Activated CD8-positive, alpha-beta T cell treated with anti-CD3 and anti-CD28 coated beads for 36 hours (primary cell): ENCODE results near the gene EPS8. TPM values are rescaled to one million over a fixed set of nuclear protein-coding genes. Genes with fewer than 3 reads are reported as not detected.

Experiments
- ATAC-seq: fragments of 200-7000 bp; cut with Tn5 transposase; one replicate; pipeline ENCODE4 v1.10.0; 2021; ENCODE audit warnings: mild to moderate bottlenecking, moderate library complexity
- CTCF ChIA-PET: fragments of 350-600 bp; sonication (Branson Sonifier 250); formaldehyde crosslinking; loops from one replicate; lab custom pipeline; 2021; ENCODE audit warnings: antibody characterized with exemption; lab: Charles Lee
- POLR2A ChIA-PET: fragments of 350-600 bp; sonication (Branson Sonifier 250); formaldehyde crosslinking; loops from one replicate; lab custom pipeline; 2021; ENCODE audit warnings: antibody characterized with exemption; lab: Charles Lee
- DNase-seq: peaks from one replicate; pipeline ENCODE4 v3.0.0-alpha.2; 2020
- H3K27ac Mint-ChIP-seq: one replicate; pipeline ENCODE4 v1.8.0; 2021; ENCODE audit warnings: mild to moderate bottlenecking, mixed read lengths
- H3K27me3 Mint-ChIP-seq: one replicate; pipeline ENCODE4 v1.8.0; 2021; ENCODE audit warnings: mixed read lengths
- H3K36me3 Mint-ChIP-seq: one replicate; pipeline ENCODE4 v1.8.0; 2021; ENCODE audit warnings: low read depth, mixed read lengths
- H3K4me1 Mint-ChIP-seq: one replicate; pipeline ENCODE4 v1.8.0; 2021; ENCODE audit warnings: low read depth, mixed read lengths
- H3K4me3 Mint-ChIP-seq: one replicate; pipeline ENCODE4 v1.8.0; 2021; ENCODE audit warnings: mild to moderate bottlenecking, moderate library complexity, mixed read lengths
- H3K9me3 Mint-ChIP-seq: one replicate; pipeline ENCODE4 v1.8.0; 2021; ENCODE audit warnings: mixed read lengths
- CTCF ChIP-seq: fragments of 200-600 bp; IDR thresholded peaks from one replicate; pipeline ENCODE4 v1.8.0; 2022; ENCODE audit warnings: antibody characterized with exemption, mild to moderate bottlenecking
- intact Hi-C: fragments of 100-400 bp; cut with micrococcal nuclease; formaldehyde crosslinking; loops from one replicate; pipeline ENCODE4 v1.10.0; 2022
- total RNA-seq, 2 experiments: library from RNA; stranded (reverse); gene quantifications; one replicate each; pipeline ENCODE4 v1.2.3, GENCODE V29; 2021

Gene EPS8
- 1 to 10 TPM; 1.8 to 2.3 TPM for total RNA-seq

- Mint-ChIP-seq H3K27ac (peak within 1 kb of the TSS; percentile 25), H3K9me3 (no peaks in the 10 kb centered on the region), H3K27me3 (peaks cover 36% of the 10 kb centered on the region), H3K36me3 (no peaks in the 10 kb centered on the region), H3K4me1 (peaks cover 16% of the 10 kb centered on the region), H3K4me3 (peak within 1 kb of the TSS; percentile 77)
- ChIA-PET CTCF (interaction anchor here (0.6 to 2.7 kb wide), 9 partner anchors 9 to 252 kb away, joined by 3 to 12 read pairs (median 4); no protein-coding TSS in a partner anchor), POLR2A (interaction anchor here (0.7 to 1.5 kb wide), 5 partner anchors 9 to 215 kb away, joined by 3 to 4 read pairs (median 3); partner anchors contain the start of gene STRAP)
- ATAC-seq (peak; percentile 97), DNase-seq (peak; percentile 87)
- no peak for TF ChIP-seq CTCF
- intact Hi-C loops = loop anchor here (5.0 kb wide), 1 partner anchor 197 kb away; no protein-coding TSS in a partner anchor
Observed at GRCh38 chr12:15789220-15790171, at the start of gene EPS8. EPS8 (minus strand) TSS chr12:15789388; CDS start chr12:15682951, 106,437 bp downstream.

GRCh38 chr12:15837141-15837790 lies 48.1 kb upstream of the EPS8 start:
- DNase-seq (no peak), ATAC-seq (no peak)
- Mint-ChIP-seq H3K27ac (no peak overlapping the region), H3K4me3 (no peak overlapping the region), H3K4me1 (no peaks in the 10 kb centered on the region), H3K9me3 (no peaks in the 10 kb centered on the region), H3K36me3 (no peaks in the 10 kb centered on the region), H3K27me3 (peaks cover 4% of the 10 kb centered on the region)
- intact Hi-C loops = no loop called here
- CTCF ChIA-PET = no interaction called here
- no peak for TF ChIP-seq CTCF
- POLR2A ChIA-PET = no interaction called here

- no peak overlapping the region for H3K27ac Mint-ChIP-seq
- H3K36me3 Mint-ChIP-seq = no peaks in the 10 kb centered on the region
- intact Hi-C loops = no loop called here
- CTCF ChIA-PET = no interaction called here
- no peak for TF ChIP-seq CTCF
- no peaks in the 10 kb centered on the region for H3K9me3 Mint-ChIP-seq
- DNase-seq (no peak), ATAC-seq (no peak)
- H3K4me3 Mint-ChIP-seq = no peak overlapping the region
- no peaks in the 10 kb centered on the region for H3K4me1 Mint-ChIP-seq
- peaks cover 4% of the 10 kb centered on the region for H3K27me3 Mint-ChIP-seq
- POLR2A ChIA-PET = no interaction called here
Observed at GRCh38 chr12:15834575-15834974, 45.4 kb upstream of the EPS8 start.

- ChIA-PET POLR2A (interaction anchor here (0.6 kb wide), 2 partner anchors 202 to 530 kb away, joined by 3 to 6 read pairs; no protein-coding TSS in a partner anchor), CTCF (interaction anchor here (1.3 kb wide), 1 partner anchor 24 kb away, joined by 4 read pairs; no protein-coding TSS in a partner anchor)
- intact Hi-C loops = no loop called here
- TF ChIP-seq CTCF = no peak
- no peaks in the 10 kb centered on the region for H3K9me3 Mint-ChIP-seq
- no peaks in the 10 kb centered on the region for H3K36me3 Mint-ChIP-seq
- ATAC-seq (no peak), DNase-seq (no peak)
- no peak overlapping the region for H3K27ac Mint-ChIP-seq
- no peak overlapping the region for H3K4me3 Mint-ChIP-seq
- no peaks in the 10 kb centered on the region for H3K4me1 Mint-ChIP-seq
- H3K27me3 Mint-ChIP-seq = no peaks in the 10 kb centered on the region
Observed at GRCh38 chr12:15831315-15831978, 42.3 kb upstream of the EPS8 start.
